ENCODE data around the gene RNF149.

DNA sequence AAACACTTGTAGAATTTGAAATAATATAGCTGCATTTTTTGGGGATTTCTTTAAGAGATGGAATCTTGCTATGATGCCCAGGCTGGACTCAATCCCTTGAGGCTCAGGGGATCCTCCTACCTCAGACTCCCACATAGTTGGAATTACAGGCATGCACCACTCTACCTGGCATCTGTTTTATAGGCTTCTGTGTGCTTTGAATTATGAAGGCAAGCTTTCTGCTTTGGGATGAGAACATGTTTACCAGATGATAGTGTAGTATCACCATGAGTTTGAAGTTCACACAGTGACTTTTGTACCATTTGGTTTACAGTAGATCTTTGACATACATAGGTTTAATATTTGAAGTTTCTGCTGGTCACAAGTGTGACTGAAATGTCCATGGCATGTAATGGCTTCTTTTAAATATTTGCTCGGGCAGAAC lies 45.1 kb downstream of the RNF149 start:
- TF ChIP-seq, protein P1, sequence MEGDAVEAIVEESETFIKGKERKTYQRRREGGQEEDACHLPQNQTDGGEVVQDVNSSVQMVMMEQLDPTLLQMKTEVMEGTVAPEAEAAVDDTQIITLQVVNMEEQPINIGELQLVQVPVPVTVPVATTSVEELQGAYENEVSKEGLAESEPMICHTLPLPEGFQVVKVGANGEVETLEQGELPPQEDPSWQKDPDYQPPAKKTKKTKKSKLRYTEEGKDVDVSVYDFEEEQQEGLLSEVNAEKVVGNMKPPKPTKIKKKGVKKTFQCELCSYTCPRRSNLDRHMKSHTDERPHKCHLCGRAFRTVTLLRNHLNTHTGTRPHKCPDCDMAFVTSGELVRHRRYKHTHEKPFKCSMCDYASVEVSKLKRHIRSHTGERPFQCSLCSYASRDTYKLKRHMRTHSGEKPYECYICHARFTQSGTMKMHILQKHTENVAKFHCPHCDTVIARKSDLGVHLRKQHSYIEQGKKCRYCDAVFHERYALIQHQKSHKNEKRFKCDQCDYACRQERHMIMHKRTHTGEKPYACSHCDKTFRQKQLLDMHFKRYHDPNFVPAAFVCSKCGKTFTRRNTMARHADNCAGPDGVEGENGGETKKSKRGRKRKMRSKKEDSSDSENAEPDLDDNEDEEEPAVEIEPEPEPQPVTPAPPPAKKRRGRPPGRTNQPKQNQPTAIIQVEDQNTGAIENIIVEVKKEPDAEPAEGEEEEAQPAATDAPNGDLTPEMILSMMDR (IDR thresholded peaks at IDR 0.05) = no peak
- no peak for TF ChIP-seq POLR2A (IDR thresholded peaks at IDR 0.05)

Measured in adrenal gland (tissue), 5 donors.